Measurements from ENCODE around the gene CTCF.

CTCF gene

GRCh38 chr16:67544844-67545664 lies 17.3 kb upstream of the CTCF start:
- H3K4me3 ChIP-seq (ENCODE audit: control insufficient read depth, low read depth, low read length), result no peak overlapping the region
- DNase-seq (ENCODE audit: low read depth), result no peak
- TF ChIP-seq, protein P1, sequence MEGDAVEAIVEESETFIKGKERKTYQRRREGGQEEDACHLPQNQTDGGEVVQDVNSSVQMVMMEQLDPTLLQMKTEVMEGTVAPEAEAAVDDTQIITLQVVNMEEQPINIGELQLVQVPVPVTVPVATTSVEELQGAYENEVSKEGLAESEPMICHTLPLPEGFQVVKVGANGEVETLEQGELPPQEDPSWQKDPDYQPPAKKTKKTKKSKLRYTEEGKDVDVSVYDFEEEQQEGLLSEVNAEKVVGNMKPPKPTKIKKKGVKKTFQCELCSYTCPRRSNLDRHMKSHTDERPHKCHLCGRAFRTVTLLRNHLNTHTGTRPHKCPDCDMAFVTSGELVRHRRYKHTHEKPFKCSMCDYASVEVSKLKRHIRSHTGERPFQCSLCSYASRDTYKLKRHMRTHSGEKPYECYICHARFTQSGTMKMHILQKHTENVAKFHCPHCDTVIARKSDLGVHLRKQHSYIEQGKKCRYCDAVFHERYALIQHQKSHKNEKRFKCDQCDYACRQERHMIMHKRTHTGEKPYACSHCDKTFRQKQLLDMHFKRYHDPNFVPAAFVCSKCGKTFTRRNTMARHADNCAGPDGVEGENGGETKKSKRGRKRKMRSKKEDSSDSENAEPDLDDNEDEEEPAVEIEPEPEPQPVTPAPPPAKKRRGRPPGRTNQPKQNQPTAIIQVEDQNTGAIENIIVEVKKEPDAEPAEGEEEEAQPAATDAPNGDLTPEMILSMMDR (conservative IDR thresholded peaks at IDR 0.05; ENCODE audit: control insufficient read depth, insufficient read depth, low read depth, low read length), result no peak

GRCh38 chr16:67545665-67546024 lies 16.7 kb upstream of the CTCF start:
- DNase-seq (ENCODE audit: low read depth), result no peak
- TF ChIP-seq, protein P1 (conservative IDR thresholded peaks at IDR 0.05; ENCODE audit: control insufficient read depth, insufficient read depth, low read depth, low read length), result no peak
- no peak overlapping the region for H3K4me3 ChIP-seq (ENCODE audit: control insufficient read depth, low read depth, low read length)

DNA sequence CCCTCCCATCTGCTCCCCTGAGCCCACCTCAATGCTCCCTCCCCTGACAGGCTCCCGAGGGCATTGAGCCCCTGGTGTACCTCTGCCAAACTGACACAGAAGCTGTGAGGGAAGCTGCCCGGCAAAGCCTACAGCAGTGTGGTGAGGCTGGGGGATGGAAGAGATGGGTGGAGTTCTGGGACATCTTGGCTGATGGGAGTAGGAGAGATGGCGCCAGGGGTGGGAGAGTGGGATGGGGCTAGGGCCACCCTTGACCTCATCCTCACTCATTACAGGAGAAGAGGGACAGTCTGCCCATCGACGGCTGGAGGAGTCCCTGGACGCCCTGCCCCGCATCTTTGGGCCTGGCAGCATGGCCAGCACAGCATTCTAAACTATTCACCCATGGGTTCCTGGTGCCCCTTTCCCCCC lies 16.2 kb upstream of the CTCF start:
- DNase-seq (ENCODE audit: low read depth), result no peak
- TF ChIP-seq, protein P1 (conservative IDR thresholded peaks at IDR 0.05; ENCODE audit: control insufficient read depth, insufficient read depth, low read depth, low read length), result no peak
- no peak overlapping the region for H3K4me3 ChIP-seq (ENCODE audit: control insufficient read depth, low read depth, low read length)

DNA sequence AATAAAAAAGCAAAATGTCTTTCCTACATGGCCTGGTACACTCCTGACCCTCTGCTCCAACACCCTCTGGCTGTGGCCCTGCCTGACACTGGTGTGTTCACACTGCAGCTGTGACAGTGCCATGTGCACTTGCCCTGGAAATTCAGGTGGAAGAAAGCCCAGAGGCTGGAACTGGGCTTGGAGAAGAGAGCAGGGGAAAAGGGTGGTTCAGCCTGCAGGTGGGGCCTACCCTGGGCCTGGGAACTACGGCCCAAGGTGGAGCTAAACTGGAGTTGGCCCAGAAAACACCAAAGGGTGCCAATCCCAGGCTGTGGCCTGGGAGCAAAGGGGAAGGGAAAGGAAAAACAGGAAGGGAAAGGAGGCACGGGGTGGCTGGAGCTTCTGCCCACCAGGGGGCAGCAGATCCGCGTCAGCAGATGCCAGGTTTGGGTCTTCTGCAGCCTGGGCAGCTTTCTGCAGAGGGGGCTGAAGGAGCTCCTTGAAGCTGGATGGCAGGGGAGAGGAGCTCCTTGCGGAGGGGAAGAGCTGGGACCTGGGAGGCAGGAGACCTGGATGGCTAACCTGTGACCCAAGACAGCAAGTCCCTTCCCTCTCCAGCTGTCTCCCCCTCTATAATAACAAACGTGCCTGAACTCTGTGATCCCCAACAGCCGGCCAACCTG lies 15.4 kb upstream of the CTCF start:
- H3K4me3 ChIP-seq (ENCODE audit: control insufficient read depth, low read depth, low read length), result no peak overlapping the region
- DNase-seq (ENCODE audit: low read depth), result peak; percentile 67
- TF ChIP-seq, protein P1 (conservative IDR thresholded peaks at IDR 0.05; ENCODE audit: control insufficient read depth, insufficient read depth, low read depth, low read length), result peak; percentile 93

DNA sequence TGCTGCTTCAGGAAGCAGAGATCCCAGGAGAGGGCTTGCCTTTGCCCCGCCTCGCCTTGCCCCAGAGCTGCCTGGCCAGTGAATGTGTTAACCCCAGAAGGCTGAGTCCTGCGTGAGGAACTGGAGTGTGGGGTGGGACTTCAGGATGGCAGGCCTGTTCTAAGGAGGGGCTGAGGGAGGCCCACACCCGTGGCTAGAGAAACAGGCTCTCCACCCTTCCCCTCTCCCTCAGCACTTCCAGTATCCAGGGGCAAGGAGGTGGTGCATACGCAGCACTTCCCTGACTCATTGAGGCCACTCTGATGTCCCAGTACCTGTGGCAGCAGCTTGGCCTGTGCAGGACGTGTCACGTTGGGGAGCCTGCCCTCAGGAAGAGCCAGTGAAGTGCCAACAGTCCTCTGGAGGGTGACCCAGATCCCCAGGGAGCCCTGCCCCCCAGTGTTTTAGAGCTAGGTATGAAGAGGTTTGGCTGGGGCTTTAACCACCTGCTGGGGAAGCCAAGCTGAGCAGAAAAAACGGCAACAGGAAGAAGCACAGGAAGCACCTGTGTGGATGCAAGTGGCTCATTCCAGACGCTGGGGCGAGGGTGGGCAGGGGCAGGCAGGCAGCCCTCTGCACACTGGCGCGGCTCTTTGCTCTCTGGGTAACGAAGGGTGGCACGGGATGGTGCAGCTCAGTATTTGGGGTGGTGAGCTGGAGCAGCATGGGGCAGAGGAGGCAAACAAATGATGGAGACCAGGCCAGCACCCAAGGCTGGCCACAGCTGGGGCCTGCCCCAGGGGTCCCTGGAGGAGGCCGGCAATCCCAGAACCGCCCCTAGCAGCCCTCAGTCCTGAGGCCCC lies 14.7 kb upstream of the CTCF start:
- DNase-seq (ENCODE audit: low read depth), result no peak
- no peak overlapping the region for H3K4me3 ChIP-seq (ENCODE audit: control insufficient read depth, low read depth, low read length)

More for the DNA sequence above, 14.7 kb upstream of the CTCF start:
- TF ChIP-seq, protein P1 (conservative IDR thresholded peaks at IDR 0.05; ENCODE audit: control insufficient read depth, insufficient read depth, low read depth, low read length), result no peak

Measured in fibroblast of mammary gland (primary cell).